Nephron progenitor cell (in vitro differentiated cells): ENCODE data around the gene WWOX.

Experiments used
- DNase-seq: peaks from one replicate; pipeline ENCODE4 v3.0.0; 2021
- H3K27ac Mint-ChIP-seq: 2 replicates; pipeline ENCODE4 v1.8.0; 2021; ENCODE audit warnings: mild to moderate bottlenecking, moderate library complexity, mixed read lengths
- H3K27me3 Mint-ChIP-seq: 2 replicates; pipeline ENCODE4 v1.8.0; 2021; ENCODE audit warnings: mild to moderate bottlenecking, low read depth, mixed read lengths; ENCODE audit not compliant: poor library complexity
- H3K36me3 Mint-ChIP-seq: 2 replicates; pipeline ENCODE4 v1.8.0; 2021; ENCODE audit warnings: low read depth, mixed read lengths
- H3K4me1 Mint-ChIP-seq: 2 replicates; pipeline ENCODE4 v1.8.0; 2021; ENCODE audit warnings: mixed read lengths
- H3K4me3 Mint-ChIP-seq: 2 replicates; pipeline ENCODE4 v1.8.0; 2021; ENCODE audit warnings: mild to moderate bottlenecking, moderate library complexity, mixed read lengths
- H3K9me3 Mint-ChIP-seq: 2 replicates; pipeline ENCODE4 v1.8.0; 2021; ENCODE audit warnings: mild to moderate bottlenecking, moderate library complexity, mixed read lengths
- TF ChIP-seq, protein P1 (sequence below): fragments of 200-600 bp; sonication (generic); IDR thresholded peaks from 2 replicates; pipeline ENCODE4 v1.5.0; 2021; ENCODE audit warnings: antibody characterized with exemption

The WWOX gene

DNA sequence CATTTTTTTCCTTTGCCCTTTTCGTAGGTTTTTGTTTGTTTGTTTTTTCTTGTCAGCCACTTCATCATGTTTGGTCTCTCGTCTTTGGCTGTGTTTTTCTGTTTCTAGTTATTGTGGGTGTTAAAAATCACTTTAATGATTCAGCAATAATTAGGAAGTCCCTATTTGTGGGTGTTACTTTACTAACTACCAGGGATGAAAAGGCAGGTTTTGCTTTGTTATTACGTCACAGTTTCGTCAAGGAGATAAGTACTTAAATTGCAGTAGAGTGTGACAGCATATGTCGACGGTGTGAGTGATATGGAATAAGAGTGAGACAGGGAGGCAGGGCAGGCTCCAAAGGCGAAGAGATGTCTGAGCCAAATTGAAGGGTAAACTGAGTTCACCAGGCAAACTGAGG is 479.6 kb downstream of the WWOX start:
- Mint-ChIP-seq H3K36me3 (peaks cover 3% of the 10 kb centered on the region), H3K9me3 (no peaks in the 10 kb centered on the region), H3K27me3 (no peaks in the 10 kb centered on the region), H3K27ac (peak overlapping the region; percentile 84), H3K4me1 (peaks cover 16% of the 10 kb centered on the region), H3K4me3 (no peak overlapping the region)
- DNase-seq: no peak
- TF ChIP-seq, protein P1, sequence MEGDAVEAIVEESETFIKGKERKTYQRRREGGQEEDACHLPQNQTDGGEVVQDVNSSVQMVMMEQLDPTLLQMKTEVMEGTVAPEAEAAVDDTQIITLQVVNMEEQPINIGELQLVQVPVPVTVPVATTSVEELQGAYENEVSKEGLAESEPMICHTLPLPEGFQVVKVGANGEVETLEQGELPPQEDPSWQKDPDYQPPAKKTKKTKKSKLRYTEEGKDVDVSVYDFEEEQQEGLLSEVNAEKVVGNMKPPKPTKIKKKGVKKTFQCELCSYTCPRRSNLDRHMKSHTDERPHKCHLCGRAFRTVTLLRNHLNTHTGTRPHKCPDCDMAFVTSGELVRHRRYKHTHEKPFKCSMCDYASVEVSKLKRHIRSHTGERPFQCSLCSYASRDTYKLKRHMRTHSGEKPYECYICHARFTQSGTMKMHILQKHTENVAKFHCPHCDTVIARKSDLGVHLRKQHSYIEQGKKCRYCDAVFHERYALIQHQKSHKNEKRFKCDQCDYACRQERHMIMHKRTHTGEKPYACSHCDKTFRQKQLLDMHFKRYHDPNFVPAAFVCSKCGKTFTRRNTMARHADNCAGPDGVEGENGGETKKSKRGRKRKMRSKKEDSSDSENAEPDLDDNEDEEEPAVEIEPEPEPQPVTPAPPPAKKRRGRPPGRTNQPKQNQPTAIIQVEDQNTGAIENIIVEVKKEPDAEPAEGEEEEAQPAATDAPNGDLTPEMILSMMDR: no peak

DNA sequence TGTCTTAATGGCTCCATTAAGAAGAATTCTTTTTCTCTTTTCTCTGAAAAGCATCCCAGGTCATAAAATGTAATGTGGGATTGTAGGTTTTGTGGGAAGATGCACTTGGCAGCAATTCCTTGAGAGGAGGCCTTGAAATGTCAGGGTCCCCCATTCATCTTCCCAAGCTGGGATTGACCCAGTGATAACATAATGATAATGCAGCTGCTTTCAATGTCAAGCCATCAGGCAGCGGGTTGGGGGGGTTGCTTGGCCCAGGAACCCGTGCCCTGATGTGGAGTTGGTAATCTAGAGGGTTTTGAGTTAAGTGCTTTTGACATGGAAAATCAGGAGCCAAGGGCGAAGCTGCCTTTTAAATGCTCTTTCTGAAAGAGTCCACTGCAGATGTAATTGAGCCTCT is 484.0 kb downstream of the WWOX start:
- Mint-ChIP-seq H3K36me3 (no peaks in the 10 kb centered on the region), H3K4me3 (no peak overlapping the region), H3K27ac (no peak overlapping the region), H3K27me3 (no peaks in the 10 kb centered on the region), H3K9me3 (peaks cover 6% of the 10 kb centered on the region), H3K4me1 (peaks cover 16% of the 10 kb centered on the region)
- DNase-seq: no peak
- TF ChIP-seq, protein P1: no peak

DNA sequence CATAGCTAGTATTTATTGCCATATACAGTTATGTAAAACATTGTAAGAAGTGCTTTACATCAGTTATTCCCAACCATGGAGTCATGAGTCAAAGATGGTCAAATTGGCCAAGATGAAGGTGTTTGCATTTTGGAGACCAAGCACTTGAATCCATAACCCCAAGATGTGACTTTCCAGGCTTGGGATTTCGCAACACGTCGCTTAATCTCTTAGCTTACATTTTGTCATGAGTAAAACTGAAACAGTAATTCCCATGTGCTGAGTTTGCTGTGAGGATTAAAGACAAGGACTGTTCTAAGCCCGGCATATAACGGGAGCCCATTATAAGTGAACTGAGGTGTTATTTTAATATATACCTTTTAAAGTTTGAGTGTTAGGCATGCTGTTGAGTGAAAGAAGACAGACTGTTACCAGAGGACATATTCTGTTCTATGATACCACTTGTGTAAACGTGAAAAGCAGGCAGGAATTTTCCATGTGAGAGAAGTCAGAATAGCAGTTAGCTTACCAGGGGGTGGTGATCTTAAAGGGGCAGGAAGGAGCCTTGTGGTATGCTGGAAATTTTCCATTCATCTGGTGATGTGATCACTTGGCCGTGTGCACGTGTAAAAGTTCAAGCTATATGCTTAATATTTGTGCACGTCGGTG is 484.9 kb downstream of the WWOX start:
- Mint-ChIP-seq H3K36me3 (no peaks in the 10 kb centered on the region), H3K27ac (no peak overlapping the region), H3K9me3 (peaks cover 6% of the 10 kb centered on the region), H3K4me1 (peaks cover 11% of the 10 kb centered on the region), H3K4me3 (no peak overlapping the region), H3K27me3 (no peaks in the 10 kb centered on the region)
- TF ChIP-seq, protein P1: no peak
- DNase-seq: no peak

DNA sequence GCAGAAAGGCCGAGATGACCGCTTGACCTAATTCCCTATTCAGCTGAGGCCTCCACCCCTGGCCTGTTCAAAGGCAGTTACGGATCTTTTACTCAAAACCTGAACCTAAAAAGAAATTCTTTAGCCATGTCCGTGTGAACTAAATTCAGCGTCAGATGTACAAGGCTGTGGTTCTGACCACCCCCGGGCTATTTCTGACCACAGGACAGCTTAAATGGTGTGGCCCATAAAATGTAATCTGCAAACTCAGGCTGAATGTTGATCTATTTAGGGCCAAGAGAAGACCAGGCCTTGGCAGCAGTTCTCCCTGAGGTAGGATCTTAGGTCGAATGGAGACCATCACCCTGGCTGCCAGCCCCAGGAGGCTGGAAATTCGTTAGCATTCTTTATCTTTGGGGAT is 485.5 kb downstream of the WWOX start:
- Mint-ChIP-seq H3K27ac (no peak overlapping the region), H3K9me3 (peaks cover 6% of the 10 kb centered on the region), H3K36me3 (no peaks in the 10 kb centered on the region), H3K27me3 (no peaks in the 10 kb centered on the region), H3K4me3 (no peak overlapping the region), H3K4me1 (peaks cover 10% of the 10 kb centered on the region)
- DNase-seq: no peak
- TF ChIP-seq, protein P1: no peak

DNA sequence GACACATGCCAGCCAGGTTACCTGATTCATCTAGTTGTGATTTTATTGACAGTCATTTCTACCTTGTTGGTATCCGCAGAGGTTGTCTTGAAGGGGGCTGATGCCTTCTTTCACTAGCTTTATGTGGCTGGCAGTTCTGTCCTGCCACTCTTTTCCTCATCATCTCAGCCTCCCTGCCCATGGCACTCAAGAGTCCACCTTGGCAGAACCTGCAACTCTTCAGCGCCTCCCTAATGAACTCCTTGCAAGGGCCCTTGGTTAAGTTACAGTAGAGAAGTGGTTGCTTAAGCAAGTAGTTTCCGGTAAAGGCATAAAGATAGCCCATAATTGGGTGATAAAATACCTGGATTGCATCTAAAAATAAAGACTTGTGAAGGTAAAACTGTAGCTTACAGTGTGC is 489.9 kb downstream of the WWOX start:
- H3K9me3 Mint-ChIP-seq: peaks cover 6% of the 10 kb centered on the region
- TF ChIP-seq, protein P1: no peak
- no peak for DNase-seq
- H3K27ac Mint-ChIP-seq: no peak overlapping the region
- peaks cover 39% of the 10 kb centered on the region for H3K4me1 Mint-ChIP-seq
- H3K27me3 Mint-ChIP-seq: peaks cover 3% of the 10 kb centered on the region
- H3K36me3 Mint-ChIP-seq: no peaks in the 10 kb centered on the region
- no peak overlapping the region for H3K4me3 Mint-ChIP-seq

DNA sequence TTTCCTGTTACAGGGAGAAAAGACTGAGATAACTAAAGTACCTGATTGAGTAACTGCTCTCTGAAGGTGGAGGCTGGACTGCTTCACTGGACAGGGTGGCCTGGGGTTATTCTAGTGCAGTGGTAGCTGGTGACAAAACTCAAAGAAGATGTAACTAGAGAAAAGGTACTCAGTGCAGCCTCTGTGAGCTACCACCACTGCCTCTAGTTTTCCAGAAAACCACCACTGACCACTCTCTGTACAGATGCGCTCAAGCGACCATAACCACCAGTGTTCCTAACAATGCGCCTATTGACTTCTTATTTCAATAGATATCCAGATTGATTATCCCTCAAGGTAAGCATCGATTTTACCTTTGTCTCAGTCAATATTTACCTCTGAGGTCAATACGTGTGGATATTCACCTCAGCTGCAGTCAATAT is 492.2 kb downstream of the WWOX start:
- Mint-ChIP-seq H3K4me1 (peaks cover 46% of the 10 kb centered on the region), H3K36me3 (no peaks in the 10 kb centered on the region), H3K9me3 (no peaks in the 10 kb centered on the region), H3K27me3 (peaks cover 3% of the 10 kb centered on the region), H3K27ac (no peak overlapping the region), H3K4me3 (no peak overlapping the region)
- TF ChIP-seq, protein P1: no peak
- DNase-seq: no peak
